Subcutaneous adipose tissue (tissue), 4 donors: ENCODE results near the gene NOP16. TPM values are rescaled to one million over a fixed set of nuclear protein-coding genes. Genes with fewer than 3 reads are reported as not detected.

Source experiments
- CTCF ChIP-seq: fragments of 450-650 bp; IDR thresholded peaks from one replicate; pipeline ENCODE4 v1.5.1; 2016; ENCODE audit warnings: low read depth, mild to moderate bottlenecking, control low read depth, antibody characterized with exemption, moderate library complexity
- total RNA-seq, 4 donors: library from RNA; depleted of rRNA; stranded (reverse); fragments of >200 nt; gene quantifications; one replicate each; pipeline ENCODE4 v1.1.0, GENCODE V29; 2016

NOP16 gene
- total RNA-seq, 4 donors from 2014 or later = 7.5 to 20.5 (median 12.9) TPM

- TF ChIP-seq CTCF = no peak
These were observed 26.8 kb downstream of the NOP16 start, which contains the start of gene KIAA1191 for GRCh38 chr5:176361437-176362232. Gene KIAA1191 (minus strand): TSS chr5:176361764. CDS start chr5:176359508, 2,256 bp downstream.

GRCh38 chr5:176360894-176361436, 27.4 kb downstream of the NOP16 start:
- no peak for TF ChIP-seq CTCF

- no peak for TF ChIP-seq CTCF
These were observed 28.7 kb downstream of the NOP16 start for GRCh38 chr5:176359658-176360057.

GRCh38 chr5:176356179-176356566, 32.2 kb downstream of the NOP16 start:
- no peak for TF ChIP-seq CTCF

GRCh38 chr5:176355400-176356178, 32.8 kb downstream of the NOP16 start:
- TF ChIP-seq CTCF = no peak

- no peak for TF ChIP-seq CTCF
These were observed 34.9 kb downstream of the NOP16 start for GRCh38 chr5:176353533-176353932.
